ENCODE measurements around the gene GPATCH8. TPM values are rescaled to one million over a fixed set of nuclear protein-coding genes. Genes with fewer than 3 reads are reported as not detected.
A peak's percentile ranks its signal among the peaks of the same experiment; 100 is the strongest.

Gene GPATCH8
- total RNA-seq, 1 donor from 2014 or later, result 76.3 TPM

DNA sequence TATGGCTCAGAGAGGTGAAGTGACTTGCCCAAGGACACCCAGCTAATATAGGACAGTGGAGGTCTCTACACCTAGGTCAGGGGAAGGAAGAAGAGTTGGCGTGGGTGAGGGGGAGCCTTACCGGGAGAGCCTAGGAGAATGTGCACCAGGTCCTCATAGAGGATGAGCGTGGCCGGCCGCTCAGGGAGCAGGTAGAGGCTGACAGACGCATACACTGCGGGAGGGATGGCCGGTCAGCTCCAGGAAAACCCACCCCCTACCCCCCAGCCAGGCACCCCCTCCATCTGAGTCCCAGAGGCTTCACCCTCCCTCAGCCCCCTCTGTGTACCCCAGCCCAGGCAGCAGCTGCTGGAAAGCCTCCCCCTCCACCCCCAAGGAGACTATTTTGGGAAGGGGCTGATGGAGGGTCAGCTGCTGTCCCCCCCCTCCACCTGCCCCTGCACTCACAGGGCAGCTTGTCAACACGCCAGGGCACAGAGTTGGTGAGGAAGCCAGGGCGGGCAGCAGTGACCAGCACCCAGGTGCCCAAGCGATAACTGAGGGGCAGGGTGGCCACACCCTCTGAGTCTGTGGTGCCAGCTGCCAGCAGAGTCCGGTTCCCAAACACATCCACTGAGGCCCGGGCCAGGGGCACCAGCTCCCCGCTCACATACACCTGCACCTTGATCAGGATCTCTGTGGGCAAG, 143.6 kb downstream of the GPATCH8 start:
- TF ChIP-seq, protein P1, sequence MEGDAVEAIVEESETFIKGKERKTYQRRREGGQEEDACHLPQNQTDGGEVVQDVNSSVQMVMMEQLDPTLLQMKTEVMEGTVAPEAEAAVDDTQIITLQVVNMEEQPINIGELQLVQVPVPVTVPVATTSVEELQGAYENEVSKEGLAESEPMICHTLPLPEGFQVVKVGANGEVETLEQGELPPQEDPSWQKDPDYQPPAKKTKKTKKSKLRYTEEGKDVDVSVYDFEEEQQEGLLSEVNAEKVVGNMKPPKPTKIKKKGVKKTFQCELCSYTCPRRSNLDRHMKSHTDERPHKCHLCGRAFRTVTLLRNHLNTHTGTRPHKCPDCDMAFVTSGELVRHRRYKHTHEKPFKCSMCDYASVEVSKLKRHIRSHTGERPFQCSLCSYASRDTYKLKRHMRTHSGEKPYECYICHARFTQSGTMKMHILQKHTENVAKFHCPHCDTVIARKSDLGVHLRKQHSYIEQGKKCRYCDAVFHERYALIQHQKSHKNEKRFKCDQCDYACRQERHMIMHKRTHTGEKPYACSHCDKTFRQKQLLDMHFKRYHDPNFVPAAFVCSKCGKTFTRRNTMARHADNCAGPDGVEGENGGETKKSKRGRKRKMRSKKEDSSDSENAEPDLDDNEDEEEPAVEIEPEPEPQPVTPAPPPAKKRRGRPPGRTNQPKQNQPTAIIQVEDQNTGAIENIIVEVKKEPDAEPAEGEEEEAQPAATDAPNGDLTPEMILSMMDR (IDR thresholded peaks at IDR 0.05; ENCODE audit: unreplicated experiment), result no peak
- Mint-ChIP-seq H3K27me3 (ENCODE audit: low read depth) (no peaks in the 10 kb centered on the region), H3K36me3 (peaks cover 6% of the 10 kb centered on the region), H3K9me3 (no peaks in the 10 kb centered on the region), H3K27ac (no peak overlapping the region), H3K4me1 (peaks cover 36% of the 10 kb centered on the region), H3K4me3 (no peak overlapping the region)
- DNase-seq (ENCODE audit: low spot score in 2 of 2, unreplicated experiment in 2 of 2), result no peak

DNA sequence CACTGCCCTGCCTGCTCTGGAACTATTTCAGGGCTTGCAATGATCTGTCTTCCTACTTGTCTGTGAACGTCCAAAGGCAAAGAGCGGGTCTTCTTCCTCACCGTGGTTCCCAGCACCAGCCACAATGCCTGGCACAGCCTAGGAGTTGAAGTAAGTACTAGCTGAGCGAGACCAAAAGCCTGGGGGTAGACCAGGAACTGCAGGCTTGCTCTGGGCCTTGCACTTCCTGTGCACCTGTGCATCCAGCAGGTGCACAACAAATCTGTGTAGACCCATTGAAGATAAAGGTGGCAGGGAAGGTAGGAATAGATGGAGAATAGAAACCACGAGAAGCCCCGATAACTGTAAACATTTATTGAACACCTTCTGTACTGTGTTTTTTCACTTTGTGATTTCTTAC, 144.2 kb downstream of the GPATCH8 start:
- peaks cover 34% of the 10 kb centered on the region for H3K4me1 Mint-ChIP-seq
- H3K4me3 Mint-ChIP-seq, result no peak overlapping the region
- no peak for DNase-seq (ENCODE audit: low spot score in 2 of 2, unreplicated experiment in 2 of 2)

DNA sequence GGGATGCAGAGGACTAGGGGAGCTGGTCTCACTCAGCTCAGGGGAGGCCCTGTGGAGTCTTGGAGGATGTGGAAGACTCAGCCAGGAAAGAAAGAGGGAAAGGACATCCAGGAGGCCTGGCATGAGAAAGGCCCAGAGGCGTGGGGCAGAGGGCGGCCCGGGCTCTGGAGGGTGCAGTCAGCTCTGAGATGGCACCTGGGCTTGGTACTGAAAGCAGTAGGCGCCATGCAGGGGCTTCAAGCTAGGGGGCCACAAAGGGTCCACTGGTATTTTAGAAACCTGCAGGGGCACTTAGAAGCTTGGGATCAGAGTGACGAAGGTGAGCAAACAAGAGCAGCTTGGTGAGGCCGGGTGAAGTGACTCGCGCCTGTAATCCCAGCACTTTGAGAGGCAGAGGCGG, 145.1 kb downstream of the GPATCH8 start:
- Mint-ChIP-seq H3K4me1 (peaks cover 35% of the 10 kb centered on the region), H3K4me3 (no peak overlapping the region), H3K27ac (no peak overlapping the region), H3K9me3 (no peaks in the 10 kb centered on the region), H3K27me3 (ENCODE audit: low read depth) (no peaks in the 10 kb centered on the region), H3K36me3 (peaks cover 6% of the 10 kb centered on the region)
- no peak for DNase-seq (ENCODE audit: low spot score in 2 of 2, unreplicated experiment in 2 of 2)
- TF ChIP-seq, protein P1 (IDR thresholded peaks at IDR 0.05; ENCODE audit: unreplicated experiment), result no peak

More for the DNA sequence above, 144.2 kb downstream of the GPATCH8 start:
- no peaks in the 10 kb centered on the region for H3K27me3 Mint-ChIP-seq (ENCODE audit: low read depth)
- TF ChIP-seq, protein P1 (IDR thresholded peaks at IDR 0.05; ENCODE audit: unreplicated experiment), result no peak
- H3K9me3 Mint-ChIP-seq, result no peaks in the 10 kb centered on the region
- H3K36me3 Mint-ChIP-seq, result peaks cover 6% of the 10 kb centered on the region
- H3K27ac Mint-ChIP-seq, result no peak overlapping the region

DNA sequence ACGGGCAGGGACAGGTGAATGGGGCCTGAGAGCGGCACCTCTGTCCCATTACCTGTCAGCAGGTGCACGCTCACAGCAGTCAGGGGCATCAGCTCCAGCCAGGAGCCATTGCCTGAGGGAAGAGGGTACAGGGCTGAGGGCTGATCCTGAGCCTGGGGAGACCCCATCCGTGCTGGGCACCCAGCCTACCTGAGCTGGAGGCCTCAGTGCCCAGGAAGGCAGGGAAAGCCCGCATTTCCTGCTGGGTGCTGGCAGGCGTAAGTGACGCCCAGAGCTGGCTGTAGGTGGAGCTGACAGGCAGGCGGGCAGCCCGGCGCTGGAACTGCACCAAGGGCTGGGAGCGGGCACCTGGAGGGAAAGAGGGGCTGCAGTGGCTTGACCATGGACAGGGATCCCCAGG, 147.0 kb downstream of the GPATCH8 start:
- TF ChIP-seq, protein P1 (IDR thresholded peaks at IDR 0.05; ENCODE audit: unreplicated experiment), result no peak
- Mint-ChIP-seq H3K4me1 (peaks cover 25% of the 10 kb centered on the region), H3K36me3 (peaks cover 8% of the 10 kb centered on the region), H3K27me3 (ENCODE audit: low read depth) (no peaks in the 10 kb centered on the region), H3K4me3 (no peak overlapping the region), H3K9me3 (no peaks in the 10 kb centered on the region), H3K27ac (no peak overlapping the region)
- DNase-seq (ENCODE audit: low spot score in 2 of 2, unreplicated experiment in 2 of 2), result no peak

DNA sequence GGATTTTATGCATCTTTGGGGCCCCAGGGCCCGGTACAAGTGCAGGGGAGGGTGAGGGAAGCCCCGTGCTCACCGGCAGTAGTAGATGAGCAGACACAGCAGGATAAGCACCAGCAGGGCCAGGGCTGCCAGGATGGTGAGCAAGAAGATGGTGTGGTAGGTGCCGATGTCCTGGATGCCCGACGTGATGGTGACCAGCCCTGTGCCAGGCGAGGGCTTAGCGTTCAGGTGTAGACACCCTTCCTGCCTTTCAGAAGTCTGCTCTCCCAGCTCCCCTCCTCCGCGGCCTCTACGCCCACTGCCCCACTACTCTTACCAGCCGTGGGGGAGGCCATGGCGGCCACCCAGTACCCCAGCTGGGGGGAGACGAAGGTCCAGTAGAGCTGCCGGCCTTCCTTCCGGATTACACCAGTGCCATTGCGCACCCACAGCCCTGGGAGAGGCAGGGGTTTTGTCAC, 147.5 kb downstream of the GPATCH8 start:
- Mint-ChIP-seq H3K4me3 (peak overlapping the region; percentile 17), H3K9me3 (no peaks in the 10 kb centered on the region), H3K4me1 (peaks cover 19% of the 10 kb centered on the region), H3K27ac (no peak overlapping the region), H3K36me3 (peaks cover 8% of the 10 kb centered on the region), H3K27me3 (ENCODE audit: low read depth) (no peaks in the 10 kb centered on the region)
- no peak for DNase-seq (ENCODE audit: low spot score in 2 of 2, unreplicated experiment in 2 of 2)
- TF ChIP-seq, protein P1 (IDR thresholded peaks at IDR 0.05; ENCODE audit: unreplicated experiment), result no peak
